SJCRH30 (cell line): ENCODE results near the gene KLK6. TPM values are rescaled to one million over a fixed set of nuclear protein-coding genes. Genes with fewer than 3 reads are reported as not detected.

ENCODE experiments used
- DNase-seq, 2 experiments: peaks; one replicate each; pipeline ENCODE4 v3.0.0-alpha.2; 2015 to 2020
- H3K27ac ChIP-seq: fragments of 250-450 bp; sonication (Bioruptor Pico); 2 replicates; pipeline ENCODE4 v1.5.1; 2020; ENCODE audit warnings: mild to moderate bottlenecking, moderate library complexity
- H3K27me3 ChIP-seq: fragments of 250-450 bp; sonication (Bioruptor Pico); 2 replicates; pipeline ENCODE4 v1.5.1; 2020; ENCODE audit warnings: mild to moderate bottlenecking, moderate library complexity
- H3K36me3 ChIP-seq: fragments of 250-450 bp; sonication (Bioruptor Pico); 2 replicates; pipeline ENCODE4 v1.5.1; 2020; ENCODE audit warnings: mild to moderate bottlenecking, moderate library complexity
- H3K4me1 ChIP-seq: fragments of 250-450 bp; sonication (Bioruptor Pico); 2 replicates; pipeline ENCODE4 v1.5.1; 2020; ENCODE audit warnings: mild to moderate bottlenecking, moderate library complexity
- H3K4me3 ChIP-seq: fragments of 250-450 bp; sonication (Bioruptor Pico); 2 replicates; pipeline ENCODE4 v1.5.1; 2020; ENCODE audit warnings: mild to moderate bottlenecking, moderate library complexity
- H3K9me3 ChIP-seq: fragments of 250-450 bp; sonication (Bioruptor Pico); replicated peaks from 2 replicates; pipeline ENCODE4 v1.5.1; 2020; ENCODE audit warnings: mild to moderate bottlenecking, moderate library complexity
- total RNA-seq: library from RNA; depleted of rRNA; stranded (reverse); fragments of >200 nt; shearing (Covaris generic); gene quantifications from 2 replicates; pipeline ENCODE4 v1.2.3, GENCODE V29; 2014; rRNA removed

KLK6 gene
- total RNA-seq = not detected in 2 replicates

DNA sequence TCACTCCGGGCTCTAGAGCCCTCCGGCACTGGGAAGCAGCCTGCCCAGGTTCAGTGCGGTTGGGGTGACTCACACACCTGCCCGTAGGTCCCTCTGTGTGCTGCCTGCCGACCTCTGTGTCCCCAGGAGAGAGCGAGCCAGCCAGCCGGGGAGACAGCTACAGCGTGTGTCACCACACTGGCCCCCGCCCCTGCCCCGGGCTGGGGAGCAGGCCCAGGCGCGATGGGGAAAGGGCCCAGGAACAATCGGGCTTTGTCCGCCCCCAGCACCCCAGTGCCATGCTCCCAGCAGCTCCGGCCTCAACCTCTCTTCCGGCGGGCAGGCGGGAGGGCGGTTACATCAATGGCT is at the start of gene KLK6:
Gene KLK6, minus strand, starts transcription at position 179 of the 348 bp plus-strand sequence. CDS start 1,487 bp downstream, outside the sequence.
- Histone ChIP-seq H3K4me3 (no peak within 1 kb of the TSS), H3K36me3 (no peaks in the 10 kb centered on the region), H3K27me3 (peaks cover 7% of the 10 kb centered on the region), H3K4me1 (no peaks in the 10 kb centered on the region), H3K9me3 (no peaks in the 10 kb centered on the region), H3K27ac (no peak within 1 kb of the TSS)
- DNase-seq = no peak

DNA sequence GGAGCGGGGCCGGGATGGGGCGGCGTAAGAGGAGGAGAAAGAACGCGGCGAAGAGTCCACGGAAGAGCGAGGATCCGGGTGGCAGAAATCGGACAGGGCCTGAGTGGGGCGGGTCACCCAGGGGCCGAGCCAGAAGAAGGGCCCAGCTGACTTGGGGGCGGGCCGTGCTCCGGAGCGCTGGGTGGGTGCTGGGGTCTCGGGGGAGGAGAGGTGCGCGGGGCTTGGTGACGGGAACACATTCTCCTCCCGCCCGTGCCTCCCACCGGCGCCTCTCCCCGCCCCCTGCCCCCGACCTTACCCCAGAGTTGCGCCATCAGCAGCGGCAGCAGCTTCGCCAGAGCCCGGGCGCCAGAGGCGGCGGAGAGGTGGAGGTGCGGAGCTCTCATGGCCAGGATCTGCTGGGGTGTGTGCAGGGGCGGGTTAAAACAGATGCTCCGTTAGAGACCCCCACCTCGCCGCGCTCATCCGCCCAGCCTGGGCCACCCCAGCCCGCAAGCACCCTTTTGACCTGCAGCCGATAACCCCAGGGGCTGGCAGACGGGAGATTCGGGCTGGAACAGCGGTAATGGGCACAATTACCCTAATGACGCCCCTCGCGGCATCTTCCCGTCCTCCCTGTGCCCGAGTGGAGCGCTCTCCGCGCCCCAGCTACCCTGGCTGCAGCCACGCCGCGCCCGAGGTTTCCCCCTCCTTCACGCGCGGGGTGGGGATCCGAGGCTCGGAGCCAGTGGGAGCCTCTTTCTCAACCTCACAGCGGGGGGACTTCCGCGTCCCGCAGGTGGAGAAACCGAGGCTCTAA is 49.6 kb upstream of the KLK6 start:
- Histone ChIP-seq H3K36me3 (no peaks in the 10 kb centered on the region), H3K4me3 (no peak overlapping the region), H3K4me1 (no peaks in the 10 kb centered on the region), H3K9me3 (no peaks in the 10 kb centered on the region), H3K27me3 (no peaks in the 10 kb centered on the region), H3K27ac (no peak overlapping the region)
- DNase-seq = no peak

DNA sequence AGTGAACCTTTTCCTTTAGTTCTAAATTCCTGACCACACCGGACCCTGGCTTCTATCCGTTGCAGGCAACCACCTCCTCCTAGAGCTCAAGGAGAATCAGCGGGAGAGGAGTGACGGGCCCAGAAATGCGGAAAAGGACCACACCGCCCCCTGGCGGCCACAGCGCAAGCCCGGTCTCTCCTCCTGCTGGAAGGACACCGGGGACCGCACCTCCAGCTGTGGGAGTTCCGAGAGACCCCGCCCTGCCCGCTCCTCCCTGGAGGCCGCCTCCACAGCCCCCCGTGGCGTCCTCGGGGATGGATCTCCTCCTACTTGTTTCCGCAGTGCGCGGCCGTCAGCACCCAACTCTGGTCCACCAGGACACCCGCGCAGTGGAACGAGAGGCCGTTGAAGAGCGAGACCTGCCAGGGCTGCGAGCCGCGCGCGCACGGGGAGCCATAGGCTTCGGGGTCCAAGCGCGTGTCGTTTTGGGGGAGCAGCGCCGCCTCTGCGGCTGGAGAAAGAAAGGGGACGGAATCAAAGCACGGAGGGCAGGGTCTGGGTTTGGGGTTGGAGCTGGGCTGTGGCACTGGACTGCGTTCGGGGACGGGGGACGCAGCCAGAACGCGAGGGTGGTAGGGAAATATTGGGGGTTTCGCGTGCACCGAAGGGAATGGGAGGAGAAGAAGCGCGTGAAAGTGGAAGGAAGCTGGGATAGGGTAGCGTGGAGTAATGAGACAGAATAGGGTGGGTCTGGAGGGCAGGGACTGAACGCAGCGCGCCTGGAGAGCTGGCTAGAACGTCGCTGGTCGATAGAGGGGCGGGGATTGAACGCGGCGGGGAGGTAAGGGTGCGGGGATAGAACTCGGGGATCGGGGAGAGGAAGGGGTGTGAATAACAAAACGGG is 47.6 kb upstream of the KLK6 start:
- Histone ChIP-seq H3K27ac (no peak overlapping the region), H3K9me3 (no peaks in the 10 kb centered on the region), H3K36me3 (no peaks in the 10 kb centered on the region), H3K4me1 (no peaks in the 10 kb centered on the region), H3K4me3 (no peak overlapping the region), H3K27me3 (no peaks in the 10 kb centered on the region)
- peak; percentile 46 to 57 for DNase-seq

DNA sequence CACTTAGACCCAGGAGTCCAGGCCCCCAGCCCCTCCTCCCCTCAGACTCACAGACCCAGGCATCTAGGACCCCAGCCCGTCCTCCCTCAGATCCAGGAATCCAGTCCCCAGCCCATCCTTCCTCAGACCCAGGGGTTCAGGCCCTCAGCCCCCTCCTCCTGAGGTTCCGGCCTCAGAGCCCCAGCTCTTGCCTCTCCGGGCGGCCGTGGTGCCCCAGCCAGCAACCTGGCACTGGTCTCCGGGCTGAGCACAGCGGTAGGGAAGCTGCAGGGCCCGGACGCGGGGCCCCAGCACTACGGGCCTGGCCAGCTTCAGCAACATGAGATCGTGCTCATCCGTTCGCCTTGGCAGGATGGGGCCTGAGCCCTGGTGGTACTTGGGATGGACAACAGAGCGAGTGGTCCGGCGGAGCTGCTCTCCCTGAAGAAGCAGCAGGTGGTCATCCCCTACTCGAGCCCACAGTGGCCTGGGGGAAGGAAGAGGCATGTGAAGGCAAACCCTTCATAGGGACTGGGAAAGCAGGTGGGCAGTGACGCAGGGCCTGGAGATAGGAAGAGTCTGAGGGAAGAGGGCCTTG is 46.4 kb upstream of the KLK6 start:
- DNase-seq = no peak
- Histone ChIP-seq H3K27me3 (no peaks in the 10 kb centered on the region), H3K36me3 (no peaks in the 10 kb centered on the region), H3K4me1 (no peaks in the 10 kb centered on the region), H3K27ac (no peak overlapping the region), H3K4me3 (no peak overlapping the region), H3K9me3 (no peaks in the 10 kb centered on the region)

DNA sequence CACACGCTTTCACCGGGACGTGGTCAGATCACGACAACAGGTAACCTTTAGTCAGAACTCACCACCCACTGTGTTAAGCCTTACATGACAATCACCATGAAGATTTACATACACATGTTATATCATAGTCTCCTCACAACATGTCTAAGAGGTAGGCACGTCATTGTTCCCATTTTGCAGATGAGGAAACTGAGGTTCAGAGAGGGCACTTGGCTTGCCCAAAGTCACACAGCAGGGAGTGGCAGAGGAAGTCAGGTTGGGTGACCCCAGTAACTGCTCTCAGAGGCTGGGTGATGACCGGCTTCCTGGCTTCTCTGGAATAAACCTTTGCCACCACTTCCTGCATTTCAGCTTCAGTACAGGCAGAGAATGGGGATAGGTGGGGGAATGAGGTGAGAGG is 44.9 kb upstream of the KLK6 start:
- no peak overlapping the region for H3K27ac ChIP-seq
- no peaks in the 10 kb centered on the region for H3K9me3 ChIP-seq
- H3K27me3 ChIP-seq = no peaks in the 10 kb centered on the region
- no peaks in the 10 kb centered on the region for H3K4me1 ChIP-seq
- no peak for DNase-seq
- no peaks in the 10 kb centered on the region for H3K36me3 ChIP-seq
- no peak overlapping the region for H3K4me3 ChIP-seq

DNA sequence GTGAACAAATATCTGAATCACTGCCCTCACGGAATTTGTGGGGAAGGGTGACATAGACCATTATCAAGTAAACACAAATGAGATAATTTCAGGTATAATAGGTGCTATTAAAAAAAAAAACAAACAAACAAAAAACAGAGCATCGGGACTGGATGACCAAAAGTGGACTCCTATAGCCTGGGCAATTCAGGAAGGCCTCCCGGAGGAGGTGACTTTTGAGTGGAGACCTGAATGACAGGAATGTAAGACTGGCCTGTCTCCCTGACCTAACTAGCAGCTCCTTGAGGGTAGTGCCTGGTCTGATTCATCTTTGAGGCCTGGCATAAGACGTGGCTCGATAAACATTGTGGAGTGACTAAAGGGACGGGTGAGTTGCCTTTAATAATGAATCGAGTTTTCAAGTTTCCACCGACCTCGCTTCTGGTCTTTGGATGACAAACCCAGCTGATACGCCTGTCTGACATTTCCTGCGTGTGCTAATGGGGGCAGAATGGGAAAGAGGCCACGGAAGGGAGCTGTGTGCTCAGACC is 43.3 kb upstream of the KLK6 start:
- Histone ChIP-seq H3K4me3 (no peak overlapping the region), H3K27me3 (peaks cover 9% of the 10 kb centered on the region; the same call in 1 of the 2 replicates), H3K9me3 (no peaks in the 10 kb centered on the region), H3K36me3 (no peaks in the 10 kb centered on the region), H3K27ac (no peak overlapping the region), H3K4me1 (no peaks in the 10 kb centered on the region)
- DNase-seq = no peak

DNA sequence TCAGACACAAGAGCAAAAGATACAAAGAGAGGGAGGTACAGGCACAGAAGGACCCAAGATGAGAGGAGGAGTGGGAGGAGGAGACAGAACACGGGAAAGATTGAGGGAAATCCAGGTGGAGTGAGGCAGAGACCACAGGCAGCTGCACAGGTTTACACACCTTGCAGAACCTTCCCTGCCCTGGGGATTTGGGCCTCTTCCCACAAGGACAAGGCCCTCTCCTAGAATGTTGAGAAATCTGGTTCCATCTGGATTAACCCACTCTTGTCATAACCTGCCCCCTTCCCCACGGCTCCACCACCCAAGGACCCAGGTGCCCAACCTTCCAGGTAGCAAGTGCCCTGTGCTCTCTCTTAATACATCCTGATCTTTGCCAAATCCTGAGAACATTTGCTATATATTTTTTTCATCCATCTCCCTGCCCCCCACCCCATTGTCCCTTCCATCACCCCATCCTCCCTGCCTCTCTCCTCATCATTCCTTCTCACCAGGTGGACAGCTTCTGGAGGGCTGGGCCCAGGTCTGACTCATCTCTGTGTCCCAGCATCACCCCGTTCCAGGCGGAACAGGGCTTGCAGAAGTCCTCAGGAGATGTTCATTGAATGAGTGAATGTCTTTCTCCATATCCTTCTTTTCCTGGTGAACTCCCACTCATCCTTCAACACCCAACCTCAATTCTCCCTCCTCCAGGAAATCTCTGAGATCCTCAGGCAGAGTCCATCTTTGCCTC is 40.8 kb upstream of the KLK6 start:
- Histone ChIP-seq H3K36me3 (no peaks in the 10 kb centered on the region), H3K4me1 (no peaks in the 10 kb centered on the region), H3K4me3 (no peak overlapping the region), H3K27ac (no peak overlapping the region), H3K9me3 (no peaks in the 10 kb centered on the region), H3K27me3 (peaks cover 16% of the 10 kb centered on the region; the same call in 1 of the 2 replicates)
- no peak for DNase-seq

DNA sequence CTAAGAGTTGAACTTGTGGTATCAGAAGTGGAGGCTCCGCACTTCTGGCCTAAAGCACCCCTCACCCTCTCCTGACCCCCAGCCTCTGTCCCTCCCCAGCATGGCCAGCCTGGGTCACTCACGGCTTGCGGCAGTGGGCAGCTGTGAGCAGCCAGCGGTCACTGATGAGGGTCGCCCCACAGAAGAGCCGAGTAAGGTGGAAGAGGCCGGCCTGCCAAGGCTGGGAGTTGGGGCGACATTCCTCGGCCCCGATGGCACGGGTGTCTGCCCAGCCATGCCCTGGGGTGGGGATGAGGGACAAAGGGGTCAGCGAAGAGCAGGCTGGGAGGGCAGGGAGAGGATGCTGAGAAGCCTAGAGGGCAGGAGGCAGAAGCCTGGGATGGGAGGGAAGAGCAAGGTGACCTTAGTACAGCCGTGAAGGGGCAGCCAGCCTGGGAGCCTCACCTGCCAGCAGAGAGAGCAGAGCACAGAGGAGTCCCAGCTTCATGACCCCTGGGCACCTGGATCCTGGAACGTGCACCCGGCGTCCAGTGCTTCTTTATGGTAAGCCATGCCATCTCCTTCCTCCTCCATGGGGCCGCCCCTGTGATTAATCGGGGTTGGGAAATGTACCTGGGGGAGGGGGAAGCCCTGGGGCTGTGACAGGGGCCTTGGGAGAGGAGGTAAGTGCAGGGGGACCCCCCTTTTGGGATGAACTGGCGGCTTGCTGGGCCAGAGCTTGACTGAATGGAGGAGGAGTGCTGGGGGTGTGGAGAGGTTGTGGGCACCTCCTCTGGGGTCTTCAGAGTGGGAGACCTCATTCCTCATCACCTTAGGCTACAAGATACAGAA is 39.9 kb upstream of the KLK6 start:
- no peaks in the 10 kb centered on the region for H3K4me1 ChIP-seq
- DNase-seq = no peak
- H3K27ac ChIP-seq = no peak overlapping the region
- H3K9me3 ChIP-seq = no peaks in the 10 kb centered on the region
- H3K27me3 ChIP-seq = peaks cover 16% of the 10 kb centered on the region; the same call in 1 of the 2 replicates
- no peak overlapping the region for H3K4me3 ChIP-seq
- H3K36me3 ChIP-seq = no peaks in the 10 kb centered on the region

DNA sequence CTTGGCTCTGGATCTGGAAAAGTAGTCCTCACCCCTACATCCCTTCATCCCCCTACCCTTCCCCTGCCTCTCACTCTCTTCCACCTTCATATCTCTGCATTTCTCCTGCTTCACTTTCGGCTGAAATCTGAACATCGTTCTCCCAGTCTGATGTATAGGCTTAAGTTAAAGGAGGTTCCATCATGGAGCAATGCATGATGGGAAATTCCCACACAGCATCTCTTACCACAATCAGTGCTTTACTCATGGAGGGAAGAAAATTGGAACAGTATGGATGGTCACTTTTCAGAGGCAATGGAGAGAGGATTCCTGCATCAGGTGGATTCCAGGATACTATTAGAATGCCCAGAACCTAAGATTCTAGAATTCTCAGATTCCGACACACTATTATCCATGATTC is 38.1 kb upstream of the KLK6 start:
- no peak overlapping the region for H3K4me3 ChIP-seq
- H3K27me3 ChIP-seq = peaks cover 16% of the 10 kb centered on the region; the same call in 1 of the 2 replicates
- no peaks in the 10 kb centered on the region for H3K9me3 ChIP-seq
- no peak for DNase-seq
- H3K27ac ChIP-seq = no peak overlapping the region
- H3K36me3 ChIP-seq = no peaks in the 10 kb centered on the region
- H3K4me1 ChIP-seq = no peaks in the 10 kb centered on the region

DNA sequence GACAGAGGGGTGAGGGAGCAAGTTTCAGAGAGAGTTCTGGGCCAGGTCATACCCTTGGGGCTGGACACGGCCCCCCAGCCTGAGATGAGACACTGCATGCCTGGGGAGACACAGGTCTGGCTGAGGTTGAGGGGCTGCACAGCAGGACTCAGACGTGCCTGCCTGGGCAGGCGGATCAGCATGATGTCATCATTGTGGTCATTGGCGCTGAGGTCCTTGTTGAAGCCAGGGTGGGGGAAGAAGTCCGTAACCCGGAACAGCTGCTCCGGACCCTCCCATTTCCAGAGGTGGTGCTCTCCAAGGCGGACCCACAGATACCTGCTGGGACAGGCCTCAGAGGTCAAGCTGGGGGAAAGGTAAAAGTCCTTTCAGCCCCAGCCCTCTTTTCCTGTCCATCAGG is 37.0 kb upstream of the KLK6 start:
- DNase-seq = peak in 1 of 2 experiments; percentile 24

DNA sequence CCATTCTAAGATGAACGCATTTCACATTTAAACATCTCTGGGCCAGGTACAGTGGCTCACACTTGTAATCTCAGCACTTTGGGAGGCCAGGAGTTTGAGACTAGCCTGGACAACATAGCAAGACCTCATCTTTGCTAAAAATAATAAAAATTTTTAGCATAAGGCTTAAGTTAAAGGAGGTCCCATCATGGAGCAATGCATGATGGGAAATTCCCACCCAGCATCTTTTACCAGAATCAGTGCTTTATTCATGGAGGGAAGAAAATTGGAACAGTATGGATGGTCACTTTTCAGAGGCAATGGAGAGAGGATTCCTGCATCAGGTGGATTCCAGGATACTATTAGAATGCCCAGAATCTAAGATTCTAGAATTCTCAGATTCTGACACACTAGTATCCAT is 35.9 kb upstream of the KLK6 start:
- Histone ChIP-seq H3K9me3 (no peaks in the 10 kb centered on the region), H3K4me3 (no peak overlapping the region), H3K4me1 (no peaks in the 10 kb centered on the region), H3K27me3 (peaks cover 16% of the 10 kb centered on the region; the same call in 1 of the 2 replicates), H3K27ac (no peak overlapping the region), H3K36me3 (no peaks in the 10 kb centered on the region)
- no peak for DNase-seq

More for the DNA sequence above, 37.0 kb upstream of the KLK6 start:
- Histone ChIP-seq H3K4me3 (no peak overlapping the region), H3K36me3 (no peaks in the 10 kb centered on the region), H3K27me3 (peaks cover 16% of the 10 kb centered on the region; the same call in 1 of the 2 replicates), H3K27ac (no peak overlapping the region), H3K9me3 (no peaks in the 10 kb centered on the region), H3K4me1 (no peaks in the 10 kb centered on the region)

DNA sequence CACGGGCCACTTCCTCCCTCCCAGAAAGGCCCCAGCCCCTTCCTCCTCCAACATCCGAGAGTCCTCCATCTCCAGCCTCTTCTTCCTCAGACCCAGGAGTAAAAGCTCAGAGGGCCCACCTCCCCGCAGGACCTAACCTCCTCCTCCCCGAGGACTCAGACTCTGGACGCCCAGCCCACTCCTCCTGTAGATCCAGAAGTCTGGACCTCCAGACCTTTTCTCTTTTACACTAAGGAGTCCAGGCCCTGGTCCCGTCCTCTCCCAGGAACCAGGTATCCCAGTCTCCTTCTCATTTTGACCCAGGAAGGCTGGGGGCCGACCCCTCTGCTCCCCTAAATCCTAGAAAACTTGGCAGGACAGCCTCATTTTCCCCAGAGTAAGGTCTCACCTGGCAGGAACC is 33.9 kb upstream of the KLK6 start:
- Histone ChIP-seq H3K27ac (no peak overlapping the region), H3K36me3 (no peaks in the 10 kb centered on the region), H3K4me3 (no peak overlapping the region), H3K4me1 (no peaks in the 10 kb centered on the region), H3K27me3 (peaks cover 8% of the 10 kb centered on the region; the same call in 1 of the 2 replicates), H3K9me3 (no peaks in the 10 kb centered on the region)
- DNase-seq = no peak

DNA sequence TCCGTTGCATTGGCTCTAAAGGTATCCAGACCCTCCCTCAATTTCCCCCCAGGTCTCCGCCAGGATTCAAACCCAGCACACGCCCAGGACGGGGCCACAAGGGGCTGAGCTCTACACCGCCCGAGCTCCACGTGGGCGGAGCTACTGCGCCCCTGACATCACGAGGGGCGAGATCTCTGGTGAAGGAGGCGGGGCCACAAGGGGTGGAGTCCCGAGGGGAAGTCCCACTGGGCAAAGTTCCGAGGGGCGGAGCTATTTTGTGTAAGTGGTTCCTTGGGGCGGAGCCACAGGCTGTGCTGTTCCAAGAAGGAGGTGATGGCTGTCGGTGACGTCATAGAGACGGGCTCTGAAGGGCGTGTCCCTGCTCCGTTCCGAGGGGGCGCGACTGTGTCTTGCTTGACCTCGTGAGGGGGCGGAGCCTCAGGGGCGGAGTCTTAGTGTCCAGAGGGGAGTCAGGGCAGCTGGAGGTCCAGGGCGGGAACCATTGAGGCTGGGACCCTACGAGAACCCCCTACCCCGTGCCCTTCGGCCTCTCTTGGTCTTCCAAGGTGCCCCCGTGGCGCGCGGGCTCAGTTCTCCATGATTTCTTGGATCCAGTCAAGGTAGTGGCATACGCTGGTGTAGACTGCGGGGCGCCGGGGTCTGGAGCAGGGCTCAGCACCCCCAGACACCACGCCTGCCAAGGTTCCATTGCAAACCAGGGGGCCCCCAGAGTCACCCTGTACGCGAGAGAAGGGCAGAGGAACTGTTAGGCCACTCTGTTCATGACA is 33.3 kb upstream of the KLK6 start:
- Histone ChIP-seq H3K9me3 (no peaks in the 10 kb centered on the region), H3K27ac (no peak overlapping the region), H3K4me1 (no peaks in the 10 kb centered on the region), H3K36me3 (no peaks in the 10 kb centered on the region), H3K4me3 (no peak overlapping the region), H3K27me3 (peaks cover 7% of the 10 kb centered on the region; the same call in 1 of the 2 replicates)
- DNase-seq = peak in 1 of 2 experiments; percentile 13
